Measurements from ENCODE around the gene PLXDC2.
"Not testable (repeated sequence)": the region's sequence is repeated elsewhere in the genome, so short reads cannot be mapped to it uniquely, and the experiment has no call there.

The PLXDC2 gene

GRCh38 chr10:20191392-20191791, 375.2 kb downstream of the PLXDC2 start:
- not testable (repeated sequence) for DNase-seq (ENCODE audit: low read depth in 3 of 3)

- no peak for DNase-seq (ENCODE audit: low read depth in 3 of 3)
These were observed 378.8 kb downstream of the PLXDC2 start for GRCh38 chr10:20195076-20195475.

DNA sequence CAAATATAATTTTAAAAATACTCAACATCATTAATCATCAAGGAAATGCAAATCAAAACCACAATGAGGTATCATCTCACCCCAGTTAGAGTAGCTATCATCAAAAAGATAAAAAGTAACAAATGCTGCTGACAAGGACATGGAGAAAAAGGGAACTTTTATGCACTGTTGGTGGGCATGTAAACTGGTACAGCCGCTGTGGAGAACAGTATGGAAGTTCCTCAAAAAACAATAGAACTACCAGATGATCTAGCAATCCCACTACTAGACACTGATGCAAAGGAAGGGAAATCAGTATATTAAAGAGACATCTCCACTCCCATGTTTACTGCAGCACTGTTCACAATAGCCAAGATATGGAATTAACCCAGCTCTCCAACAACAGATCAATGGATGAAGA, 384.5 kb downstream of the PLXDC2 start:
- DNase-seq (ENCODE audit: low read depth in 3 of 3): no peak

- no peak for DNase-seq (ENCODE audit: low read depth in 3 of 3)
These were observed 386.1 kb downstream of the PLXDC2 start for GRCh38 chr10:20202337-20202736.

DNA sequence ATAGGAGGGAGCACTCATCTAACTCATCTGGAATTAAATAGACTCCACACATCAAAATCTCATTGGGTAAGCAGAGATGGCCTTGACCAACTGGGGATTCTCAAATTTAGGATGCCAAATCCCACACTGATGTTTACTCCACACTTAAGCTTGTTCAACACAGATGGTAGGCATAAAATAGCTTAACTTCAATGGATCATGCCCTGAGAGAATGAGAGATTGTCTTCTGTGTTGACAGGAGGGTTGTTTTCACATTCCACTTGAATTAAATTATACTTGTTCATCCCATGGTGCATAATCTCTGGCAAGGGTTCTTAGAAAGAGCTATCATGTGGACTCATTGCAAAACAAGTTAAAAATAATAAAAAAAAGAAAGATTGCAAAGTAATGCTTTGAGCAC, 391.4 kb downstream of the PLXDC2 start:
- no peak for DNase-seq (ENCODE audit: low read depth in 3 of 3)

GRCh38 chr10:20209098-20209497, 392.9 kb downstream of the PLXDC2 start:
- DNase-seq (ENCODE audit: low read depth in 3 of 3): not testable (repeated sequence)

DNA sequence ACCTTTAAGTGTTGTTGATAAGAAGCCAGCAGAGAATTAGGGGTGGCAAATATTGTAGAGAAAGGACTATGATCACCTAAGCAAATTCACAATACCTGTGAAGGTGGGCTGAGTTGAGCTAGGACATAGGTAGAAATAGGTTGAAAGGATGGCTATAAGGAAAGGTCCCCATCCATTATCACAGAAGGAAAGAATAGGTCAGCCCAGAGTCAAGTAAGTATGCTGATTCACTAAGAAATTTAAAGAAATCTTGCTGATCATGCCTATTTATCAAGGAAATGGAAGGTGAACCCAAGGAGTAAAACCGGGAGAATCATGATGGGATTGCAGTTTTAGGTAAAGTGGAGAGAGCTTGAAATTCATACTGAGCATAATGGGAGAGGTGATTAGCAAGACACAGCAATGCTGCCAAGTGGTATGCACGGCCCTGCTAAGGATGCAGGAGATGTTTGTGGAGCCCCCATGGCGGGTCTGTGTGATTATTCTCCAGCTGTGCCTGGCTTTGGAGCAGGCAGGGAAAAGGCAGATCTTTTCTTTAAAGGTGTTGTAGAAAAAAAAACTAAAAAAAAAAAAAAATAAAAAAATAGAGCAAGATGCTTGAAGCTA, 399.4 kb downstream of the PLXDC2 start:
- DNase-seq (ENCODE audit: low read depth in 3 of 3): no peak

- no peak for DNase-seq (ENCODE audit: low read depth in 3 of 3)
These were observed 405.1 kb downstream of the PLXDC2 start for GRCh38 chr10:20221356-20221755.

GRCh38 chr10:20228729-20229128, 412.5 kb downstream of the PLXDC2 start:
- DNase-seq (ENCODE audit: low read depth in 3 of 3): no peak

- no peak for DNase-seq (ENCODE audit: low read depth in 3 of 3)
These were observed 416.0 kb downstream of the PLXDC2 start for GRCh38 chr10:20232079-20232705.

DNA sequence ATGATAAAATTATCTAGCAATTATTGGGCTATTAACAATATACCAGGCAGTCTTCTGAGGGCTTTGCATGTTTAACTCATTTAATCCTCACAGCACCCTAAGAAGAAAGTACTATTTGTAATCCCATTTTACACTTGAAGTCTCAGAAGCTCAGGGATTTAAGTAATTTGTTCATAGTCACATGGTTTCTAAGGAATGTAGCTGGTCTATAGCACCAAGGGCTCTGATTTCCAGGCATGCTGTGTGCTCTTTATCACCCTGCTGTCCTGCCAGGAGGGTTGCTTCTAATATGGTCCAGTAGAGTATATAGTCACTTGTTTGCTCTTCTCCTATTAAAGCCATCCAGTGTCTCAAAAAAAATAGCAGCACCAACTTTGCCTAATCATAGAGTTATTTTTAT, 417.2 kb downstream of the PLXDC2 start:
- no peak for DNase-seq (ENCODE audit: low read depth in 3 of 3)

DNA sequence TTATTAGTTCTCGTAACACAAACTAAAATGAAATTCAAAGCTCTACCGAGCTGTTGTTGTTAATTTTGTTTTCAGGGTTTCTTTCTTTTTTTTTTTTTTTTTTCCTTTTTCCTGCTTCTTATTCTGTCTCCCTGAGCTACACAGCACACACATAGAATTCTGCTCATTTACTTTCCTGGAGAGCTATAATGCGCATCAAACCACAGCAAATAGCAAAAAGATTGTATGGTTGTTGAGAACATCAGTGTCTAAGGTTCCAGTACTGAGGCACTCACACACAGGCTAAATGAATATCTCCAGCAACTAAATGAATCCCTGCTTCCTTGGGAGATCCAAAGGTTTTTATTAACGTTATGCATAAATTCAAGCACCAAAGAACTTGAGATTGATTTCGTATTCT, 418.3 kb downstream of the PLXDC2 start:
- DNase-seq (ENCODE audit: low read depth in 3 of 3): no peak

GRCh38 chr10:20237091-20237570, 420.9 kb downstream of the PLXDC2 start:
- no peak for DNase-seq (ENCODE audit: low read depth in 3 of 3)

DNA sequence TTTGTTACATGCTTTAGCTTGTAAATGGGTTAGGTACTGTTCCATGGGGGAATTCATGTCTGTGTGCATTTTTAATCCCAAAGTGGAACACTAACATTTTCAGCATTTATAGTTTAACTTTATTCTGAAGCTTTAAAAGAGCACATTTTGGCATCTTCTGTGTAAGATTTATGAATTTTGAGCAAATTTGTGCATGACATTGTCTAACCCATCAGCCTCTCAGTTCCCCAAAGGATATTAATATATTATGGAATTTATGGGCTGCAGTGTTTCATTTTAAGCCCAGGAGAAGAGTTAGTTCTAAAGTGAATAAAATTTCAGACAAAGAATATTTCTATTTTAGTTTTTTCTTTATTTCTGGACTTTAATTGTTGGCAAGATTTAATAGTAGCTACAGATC, 421.4 kb downstream of the PLXDC2 start:
- no peak for DNase-seq (ENCODE audit: low read depth in 3 of 3)

- DNase-seq (ENCODE audit: low read depth in 3 of 3): no peak
These were observed 424.4 kb downstream of the PLXDC2 start for GRCh38 chr10:20240643-20241042.

DNA sequence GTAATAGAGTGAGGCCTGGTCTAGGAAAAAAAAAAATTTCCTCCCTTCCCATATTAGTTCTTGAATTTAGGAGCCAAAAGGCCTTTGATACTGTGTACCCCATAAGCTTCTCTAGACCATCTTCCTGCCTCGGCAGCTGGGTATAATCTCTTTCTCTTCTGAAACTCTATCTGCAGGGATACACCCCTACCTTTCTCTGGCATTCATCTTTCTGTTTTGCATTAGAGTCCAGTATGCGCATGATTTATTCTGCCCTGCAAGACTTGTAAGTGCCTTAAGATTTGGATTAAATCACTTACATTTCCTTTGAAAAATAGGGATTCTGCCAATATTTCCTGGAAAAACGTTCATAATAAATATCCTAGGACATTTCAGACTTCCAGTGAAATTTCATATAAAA, 431.2 kb downstream of the PLXDC2 start:
- DNase-seq (ENCODE audit: low read depth in 3 of 3): no peak

DNA sequence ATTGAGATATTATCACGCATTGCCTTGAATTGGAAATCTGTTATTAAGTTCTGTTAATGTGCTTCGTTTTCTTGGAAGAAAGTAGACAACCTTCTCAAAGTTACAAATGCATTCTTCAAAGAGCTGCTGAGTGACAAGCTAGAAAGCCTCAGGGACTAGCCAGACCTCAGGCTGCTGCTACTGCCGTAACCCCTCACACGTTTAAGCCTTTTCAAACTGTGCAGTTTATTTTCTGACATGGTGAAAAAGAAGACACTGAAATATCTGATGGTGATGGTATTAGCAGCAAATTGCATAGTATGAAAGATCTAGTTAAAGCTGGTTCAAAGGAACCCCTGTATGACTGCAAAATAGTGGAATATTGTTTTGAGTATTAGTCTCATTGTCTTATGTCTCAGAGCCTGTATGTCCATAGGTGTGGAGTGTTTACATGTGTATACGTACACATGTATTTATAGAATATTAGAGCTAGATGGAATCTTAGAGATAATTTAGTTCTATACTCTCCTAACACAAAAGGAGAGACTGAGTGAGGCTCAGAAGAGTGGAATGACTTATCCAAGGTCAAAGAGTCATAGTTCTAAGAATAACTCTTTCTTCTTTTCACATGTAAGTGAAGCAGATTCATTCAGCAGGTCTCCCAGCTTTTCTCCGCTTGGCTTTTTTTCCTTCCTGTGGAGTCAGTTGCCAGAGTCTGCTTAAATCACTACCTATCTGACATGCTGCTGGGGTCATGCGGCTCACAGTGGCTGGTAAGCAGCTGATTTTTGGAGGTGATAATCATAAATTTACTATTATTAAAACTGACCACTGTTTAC, 431.9 kb downstream of the PLXDC2 start:
- DNase-seq (ENCODE audit: low read depth in 3 of 3): no peak

DNA sequence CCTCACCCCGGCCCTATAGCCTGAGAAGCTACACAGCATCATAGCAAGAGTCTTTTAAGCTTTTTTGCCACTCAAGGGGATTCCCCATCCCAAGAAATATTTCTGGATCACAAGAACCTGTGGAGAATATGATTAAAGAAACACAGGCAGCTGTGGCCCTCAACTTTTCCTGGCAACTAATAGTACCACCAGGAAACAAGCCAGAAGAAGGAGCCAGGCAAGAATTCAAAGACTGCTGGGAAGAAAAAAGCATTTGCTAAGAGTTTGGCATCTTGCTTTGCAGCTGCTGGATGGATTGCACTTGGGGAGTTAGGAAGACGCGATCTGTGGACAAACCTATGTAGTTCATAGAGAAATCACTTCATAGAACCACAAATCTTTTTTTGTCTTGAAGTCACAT, 437.8 kb downstream of the PLXDC2 start:
- no peak for DNase-seq (ENCODE audit: low read depth in 3 of 3)

DNA sequence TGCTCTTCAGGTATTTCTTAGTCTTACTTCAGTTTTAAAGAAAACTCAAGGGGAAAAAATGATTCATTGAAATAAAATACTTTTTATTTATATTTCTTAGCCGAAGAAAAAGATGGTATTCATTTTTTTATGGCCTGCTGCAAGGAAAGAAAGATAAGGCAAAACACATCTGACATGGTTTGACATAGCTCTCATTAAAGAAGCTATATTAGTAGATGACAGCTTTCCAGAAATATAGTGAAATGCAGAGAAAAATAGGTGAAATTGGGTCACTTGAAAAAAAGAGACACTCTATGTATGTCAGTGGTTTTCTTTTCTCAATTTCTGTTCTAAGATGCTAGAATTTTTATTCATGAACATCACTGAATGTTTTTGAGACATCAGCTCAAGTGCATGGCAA, 438.3 kb downstream of the PLXDC2 start:
- DNase-seq (ENCODE audit: low read depth in 3 of 3): no peak

DNA sequence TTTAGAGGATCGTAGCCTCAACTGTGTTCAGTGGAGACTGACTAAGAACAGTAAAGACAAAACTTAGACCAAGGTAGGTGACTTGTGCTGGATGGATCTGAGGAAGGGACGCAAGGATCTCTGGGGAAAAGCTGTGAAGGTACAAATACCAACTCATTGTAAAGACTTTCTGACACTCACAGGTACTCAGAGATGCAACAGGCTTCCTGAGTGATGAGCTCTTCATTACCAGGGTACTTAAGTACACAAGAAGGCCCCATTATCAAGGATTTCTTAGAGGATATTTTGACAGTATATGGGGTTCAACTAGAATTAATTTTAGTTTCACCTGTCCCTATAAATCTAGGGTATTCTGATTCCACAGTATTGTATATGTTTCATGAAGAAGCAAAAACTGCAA, 440.7 kb downstream of the PLXDC2 start:
- DNase-seq (ENCODE audit: low read depth in 3 of 3): no peak

DNA sequence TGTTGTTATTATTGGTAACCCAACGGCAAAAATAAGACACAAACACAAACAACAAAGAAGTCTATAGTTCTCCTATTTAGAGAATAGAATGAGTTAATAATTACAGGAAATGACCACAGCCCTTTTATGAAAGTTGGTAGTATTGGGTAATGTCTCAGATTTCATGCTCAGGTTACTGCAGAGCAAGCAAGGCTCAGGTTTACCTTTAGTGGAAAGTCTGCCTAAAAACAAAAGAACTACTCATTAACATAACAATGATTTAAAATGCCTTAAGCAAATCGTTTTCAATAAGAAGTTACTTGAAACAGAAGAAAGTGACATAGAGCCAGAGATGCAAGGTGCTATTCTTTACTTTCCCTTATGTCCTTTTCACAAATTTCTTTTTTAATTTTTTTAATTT, 441.2 kb downstream of the PLXDC2 start:
- no peak for DNase-seq (ENCODE audit: low read depth in 3 of 3)

- no peak for DNase-seq (ENCODE audit: low read depth in 3 of 3)
These were observed 448.9 kb downstream of the PLXDC2 start for GRCh38 chr10:20265146-20265545.

DNA sequence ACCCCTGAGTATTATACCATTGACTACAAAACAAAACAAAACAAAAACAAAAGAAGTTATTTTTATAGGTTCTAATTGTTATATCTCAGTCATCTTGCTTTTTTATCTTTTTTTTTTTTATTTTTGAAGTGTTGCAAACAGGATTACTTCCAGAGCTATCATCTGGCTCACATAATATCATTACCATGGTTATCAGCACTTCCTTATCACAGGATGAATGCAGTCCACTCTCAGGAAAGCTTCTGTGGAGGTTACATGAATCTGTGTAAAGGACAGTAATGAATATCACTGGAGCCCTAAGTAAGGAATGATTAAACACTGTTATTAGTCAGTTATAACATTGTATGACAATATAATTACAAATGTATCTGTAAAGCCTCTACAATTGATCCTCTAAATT, 451.5 kb downstream of the PLXDC2 start:
- DNase-seq (ENCODE audit: low read depth in 3 of 3): no peak

All from stimulated activated CD4-positive, alpha-beta T cell treated with anti-CD3 and anti-CD28 coated beads, TNF-alpha, amount 100 ng/mL, for 24 hours (primary cell).